Measurements from ENCODE around the gene MID2. TPM values are rescaled to one million over a fixed set of nuclear protein-coding genes. Genes with fewer than 3 reads are reported as not detected.
"Not testable (repeated sequence)": the region's sequence is repeated elsewhere in the genome, so short reads cannot be mapped to it uniquely, and the experiment has no call there.

The MID2 gene
- total RNA-seq, 4 donors from 2014 or later = 50.7 to 61.3 (median 55.6) TPM

DNA sequence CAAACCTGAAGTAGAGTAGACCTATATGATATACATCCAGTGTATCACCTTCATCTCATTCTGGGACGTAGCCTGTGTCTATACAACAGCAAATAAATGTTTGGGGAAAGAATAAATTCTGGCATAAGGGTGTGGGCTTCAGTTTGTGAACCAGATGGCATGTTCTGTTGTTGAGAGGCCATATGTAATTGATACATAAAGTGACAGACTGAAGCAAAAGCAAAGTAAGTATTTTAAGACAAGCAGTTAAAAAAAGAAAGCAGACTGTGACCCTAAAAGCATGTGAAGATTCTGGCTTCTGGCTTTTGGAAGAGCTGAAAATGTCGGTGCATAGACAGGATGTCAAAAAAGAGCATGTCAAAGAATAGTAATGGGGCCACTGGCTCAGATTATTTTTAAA, 22.9 kb downstream of the MID2 start:
- no peak for TF ChIP-seq POLR2A (IDR thresholded peaks at IDR 0.05)
- TF ChIP-seq, protein P1, sequence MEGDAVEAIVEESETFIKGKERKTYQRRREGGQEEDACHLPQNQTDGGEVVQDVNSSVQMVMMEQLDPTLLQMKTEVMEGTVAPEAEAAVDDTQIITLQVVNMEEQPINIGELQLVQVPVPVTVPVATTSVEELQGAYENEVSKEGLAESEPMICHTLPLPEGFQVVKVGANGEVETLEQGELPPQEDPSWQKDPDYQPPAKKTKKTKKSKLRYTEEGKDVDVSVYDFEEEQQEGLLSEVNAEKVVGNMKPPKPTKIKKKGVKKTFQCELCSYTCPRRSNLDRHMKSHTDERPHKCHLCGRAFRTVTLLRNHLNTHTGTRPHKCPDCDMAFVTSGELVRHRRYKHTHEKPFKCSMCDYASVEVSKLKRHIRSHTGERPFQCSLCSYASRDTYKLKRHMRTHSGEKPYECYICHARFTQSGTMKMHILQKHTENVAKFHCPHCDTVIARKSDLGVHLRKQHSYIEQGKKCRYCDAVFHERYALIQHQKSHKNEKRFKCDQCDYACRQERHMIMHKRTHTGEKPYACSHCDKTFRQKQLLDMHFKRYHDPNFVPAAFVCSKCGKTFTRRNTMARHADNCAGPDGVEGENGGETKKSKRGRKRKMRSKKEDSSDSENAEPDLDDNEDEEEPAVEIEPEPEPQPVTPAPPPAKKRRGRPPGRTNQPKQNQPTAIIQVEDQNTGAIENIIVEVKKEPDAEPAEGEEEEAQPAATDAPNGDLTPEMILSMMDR (IDR thresholded peaks at IDR 0.05) = no peak
- intact Hi-C loops (cut with DNase I; ENCODE audit: low total_unique reads) = no loop called here
- DNase-seq (ENCODE audit: low spot score in 2 of 2) = no peak
- WGBS, 2 donors = 75 to 76% methylated on average over 2 of the region's 2 CpGs
- no peak overlapping the region for H3K4me3 ChIP-seq (ENCODE audit: low read depth, poor library complexity, severe bottlenecking)

DNA sequence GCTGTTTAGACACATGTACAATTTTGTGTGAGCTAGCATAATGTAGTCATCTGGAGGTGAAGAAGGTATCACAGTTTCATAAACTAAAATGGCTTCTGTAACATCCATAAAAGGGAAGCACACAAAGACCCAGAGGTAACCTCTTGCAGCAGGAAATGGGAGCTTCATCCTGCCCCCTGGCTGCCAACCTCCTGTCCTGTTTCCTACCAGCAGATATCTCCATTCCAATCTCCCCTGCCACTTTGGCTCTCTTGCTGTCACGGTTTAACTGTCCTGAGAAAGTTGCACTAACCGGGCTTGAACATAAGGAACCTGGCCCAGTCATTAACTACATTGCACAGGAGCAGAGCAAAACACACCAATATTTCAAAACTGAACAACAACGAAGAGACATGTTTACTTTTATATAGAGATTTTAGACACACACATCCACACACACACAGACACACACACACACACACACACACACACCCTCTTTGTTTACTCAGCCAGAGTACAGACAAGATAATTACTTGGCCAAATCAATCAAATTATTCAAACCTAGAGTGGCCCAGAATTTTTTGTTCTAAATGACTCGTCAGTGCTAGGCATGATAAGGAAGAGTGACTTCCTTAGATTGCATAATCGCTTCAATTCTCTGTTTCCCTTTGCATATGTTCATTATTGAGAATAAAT, 24.2 kb downstream of the MID2 start:
- no peak overlapping the region for H3K4me3 ChIP-seq (ENCODE audit: low read depth, poor library complexity, severe bottlenecking)
- intact Hi-C loops (cut with DNase I; ENCODE audit: low total_unique reads) = loop anchor here (10.0 kb wide), 1 partner anchor 55 kb away; no protein-coding TSS in a partner anchor
- no peak for DNase-seq (ENCODE audit: low spot score in 2 of 2)
- WGBS, 2 donors = 30 to 41% methylated on average over 5 of the region's 5 CpGs
- TF ChIP-seq, protein P1 (IDR thresholded peaks at IDR 0.05) = no peak
- TF ChIP-seq POLR2A (IDR thresholded peaks at IDR 0.05) = no peak

DNA sequence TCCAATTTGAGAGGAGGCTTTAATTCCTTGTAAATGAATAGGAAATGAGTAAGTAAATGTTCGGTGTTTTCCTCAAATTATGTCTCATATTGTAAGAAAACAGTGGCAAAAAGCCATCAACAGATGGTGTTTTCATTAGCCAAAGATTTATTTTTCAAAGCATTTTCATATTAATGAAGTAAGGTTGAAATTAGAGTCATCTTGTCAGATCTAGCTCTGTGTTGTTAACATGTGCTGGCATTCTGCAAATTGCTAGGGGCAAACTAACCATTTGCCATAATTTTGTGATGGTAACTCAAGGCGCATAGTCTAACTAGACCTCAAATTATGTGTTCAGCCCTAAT, 24.7 kb downstream of the MID2 start:
- DNase-seq (ENCODE audit: low spot score in 2 of 2) = no peak
- intact Hi-C loops (cut with DNase I; ENCODE audit: low total_unique reads) = loop anchor here (10.0 kb wide), 1 partner anchor 56 kb away; no protein-coding TSS in a partner anchor
- 33 to 68% methylated on average over 2 of the region's 2 CpGs for WGBS, 2 donors
- no peak overlapping the region for H3K4me3 ChIP-seq (ENCODE audit: low read depth, poor library complexity, severe bottlenecking)
- no peak for TF ChIP-seq POLR2A (IDR thresholded peaks at IDR 0.05)
- TF ChIP-seq, protein P1 (IDR thresholded peaks at IDR 0.05) = no peak

DNA sequence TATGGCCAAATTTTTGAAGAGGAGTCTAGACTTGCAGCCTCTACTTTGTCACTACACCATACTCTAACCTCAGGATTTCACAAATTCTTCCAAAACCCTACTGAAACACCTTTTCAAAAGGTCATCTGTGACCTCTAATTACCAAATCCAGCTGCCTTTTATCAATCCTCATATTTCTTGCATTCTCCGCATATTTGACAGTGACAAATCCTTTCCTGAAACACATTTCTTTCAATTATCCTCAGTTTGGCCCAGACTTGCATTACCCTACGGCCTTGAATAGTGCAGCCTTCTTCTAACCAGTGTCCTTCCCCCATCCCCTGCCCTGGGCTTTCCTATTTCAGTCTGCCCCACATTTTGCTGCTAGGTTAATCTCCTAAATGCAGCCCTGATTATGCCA, 25.5 kb downstream of the MID2 start:
- H3K4me3 ChIP-seq (ENCODE audit: low read depth, poor library complexity, severe bottlenecking) = no peak overlapping the region
- no peak for DNase-seq (ENCODE audit: low spot score in 2 of 2)
- 55 to 75% methylated on average over 2 of the region's 2 CpGs for WGBS, 2 donors
- intact Hi-C loops (cut with DNase I; ENCODE audit: low total_unique reads) = loop anchor here (10.0 kb wide), 1 partner anchor 56 kb away; no protein-coding TSS in a partner anchor
- TF ChIP-seq POLR2A (IDR thresholded peaks at IDR 0.05) = no peak
- TF ChIP-seq, protein P1 (IDR thresholded peaks at IDR 0.05) = no peak

DNA sequence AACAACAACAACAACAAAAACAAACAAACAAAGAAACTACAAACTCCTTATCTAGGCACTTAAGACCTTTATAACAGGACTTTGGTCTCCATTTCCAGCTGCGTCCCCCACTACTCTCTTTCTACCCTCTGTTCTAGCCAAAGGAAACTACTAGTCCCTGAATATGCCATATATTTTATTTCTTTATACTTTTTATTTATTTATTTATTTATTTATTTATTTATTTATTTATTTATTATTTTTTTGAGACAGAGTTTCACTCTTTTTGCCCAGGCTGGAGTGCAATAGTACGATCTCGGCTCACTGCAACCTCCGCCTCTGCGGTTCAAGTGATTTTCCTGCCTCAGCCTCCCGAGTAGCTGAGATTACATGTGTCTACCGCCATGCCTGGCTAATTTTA, 26.0 kb downstream of the MID2 start:
- H3K4me3 ChIP-seq (ENCODE audit: low read depth, poor library complexity, severe bottlenecking); DNase-seq (ENCODE audit: low spot score in 2 of 2): not testable (repeated sequence)
- intact Hi-C loops (cut with DNase I; ENCODE audit: low total_unique reads) = loop anchor here (10.0 kb wide), 1 partner anchor 57 kb away; no protein-coding TSS in a partner anchor
- 85 to 99% methylated on average over 7 of the region's 7 CpGs for WGBS, 2 donors

DNA sequence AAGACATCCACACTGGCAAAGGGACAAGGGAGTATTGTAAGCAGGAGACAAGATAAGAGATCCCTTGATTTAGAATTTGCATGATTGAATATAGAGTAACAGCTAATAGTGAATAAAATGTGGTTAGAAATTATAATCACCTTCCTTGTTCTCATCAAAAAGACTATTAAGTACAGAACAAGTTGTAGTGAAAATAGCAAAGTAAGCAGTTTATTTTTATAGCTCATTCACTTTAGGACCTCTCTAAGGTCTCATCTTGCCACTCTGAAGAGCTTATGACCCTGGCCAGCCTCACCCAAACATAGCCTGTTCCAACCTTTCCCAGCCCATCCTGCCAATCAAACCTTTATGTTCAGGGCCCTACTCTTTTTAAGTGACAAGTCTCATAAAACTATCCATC, 30.6 kb downstream of the MID2 start:
- no peak for DNase-seq (ENCODE audit: low spot score in 2 of 2)
- no peak overlapping the region for H3K4me3 ChIP-seq (ENCODE audit: low read depth, poor library complexity, severe bottlenecking)
- intact Hi-C loops (cut with DNase I; ENCODE audit: low total_unique reads) = loop anchor here (10.0 kb wide), 1 partner anchor 61 kb away; no protein-coding TSS in a partner anchor
- TF ChIP-seq POLR2A (IDR thresholded peaks at IDR 0.05) = no peak
- TF ChIP-seq, protein P1 (IDR thresholded peaks at IDR 0.05) = no peak

DNA sequence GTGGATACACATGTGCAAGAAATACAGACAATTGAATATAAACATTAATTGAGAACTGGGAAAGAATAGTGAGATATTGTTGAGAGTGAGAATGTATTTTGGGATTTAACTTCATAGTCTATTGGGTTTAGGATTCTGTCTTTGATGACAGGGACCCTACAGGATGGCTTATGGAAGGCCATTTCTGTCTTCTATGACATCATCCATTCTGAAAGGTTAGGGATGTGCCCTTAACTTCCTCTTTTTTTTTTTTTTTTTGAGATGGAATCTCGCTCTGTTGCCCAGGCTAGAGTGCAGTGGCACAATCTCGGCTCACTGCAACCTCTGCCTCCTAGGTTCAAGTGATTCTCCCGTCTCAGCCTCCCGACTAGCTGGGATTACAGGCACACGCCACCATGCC, 31.4 kb downstream of the MID2 start:
- not testable (repeated sequence) for H3K4me3 ChIP-seq (ENCODE audit: low read depth, poor library complexity, severe bottlenecking)
- WGBS, 2 donors = 81 to 90% methylated on average over 5 of the region's 5 CpGs
- intact Hi-C loops (cut with DNase I; ENCODE audit: low total_unique reads) = loop anchor here (10.0 kb wide), 1 partner anchor 62 kb away; no protein-coding TSS in a partner anchor

More for the DNA sequence above, 31.4 kb downstream of the MID2 start:
- not testable (repeated sequence) for DNase-seq (ENCODE audit: low spot score in 2 of 2)

Measured in lower leg skin (tissue), 4 donors.